Muscle layer of duodenum (tissue), 2 donors: ENCODE data around the gene FAM83C.
"Not testable (repeated sequence)": the region's sequence is repeated elsewhere in the genome, so short reads cannot be mapped to it uniquely, and the experiment has no call there.

ENCODE experiments used
- H3K27ac ChIP-seq: one replicate; pipeline ENCODE4 v1.7.0; 2013; ENCODE audit warnings: mild to moderate bottlenecking, low read length
- H3K27me3 ChIP-seq: one replicate; pipeline ENCODE4 v1.7.0; 2013; ENCODE audit warnings: low read depth, mild to moderate bottlenecking, control low read depth, low read length
- H3K36me3 ChIP-seq, 2 donors: one replicate each; pipeline ENCODE4 v1.7.0; 2013; ENCODE audit warnings: low read length in 2 of 2, control low read depth in 1 of 2, mild to moderate bottlenecking in 1 of 2; ENCODE audit not compliant: insufficient read depth in 2 of 2, control insufficient read depth in 1 of 2
- H3K4me1 ChIP-seq, 2 donors: one replicate each; pipeline ENCODE4 v1.7.0; 2013; ENCODE audit warnings: low read length in 2 of 2, mild to moderate bottlenecking in 2 of 2, control low read depth in 1 of 2, moderate library complexity in 1 of 2; ENCODE audit not compliant: insufficient read depth in 2 of 2, control insufficient read depth in 1 of 2
- H3K4me3 ChIP-seq, 2 donors: one replicate each; pipeline ENCODE4 v1.7.0; 2013; ENCODE audit warnings: low read length in 2 of 2, low read depth in 1 of 2, mild to moderate bottlenecking in 1 of 2
- H3K9me3 ChIP-seq, 2 donors: one replicate each; pipeline ENCODE4 v1.7.0; 2013; ENCODE audit warnings: low read length in 2 of 2, control low read depth in 1 of 2, mild to moderate bottlenecking in 1 of 2; ENCODE audit not compliant: control insufficient read depth in 1 of 2
- donor health status: healthy.

Gene FAM83C

DNA sequence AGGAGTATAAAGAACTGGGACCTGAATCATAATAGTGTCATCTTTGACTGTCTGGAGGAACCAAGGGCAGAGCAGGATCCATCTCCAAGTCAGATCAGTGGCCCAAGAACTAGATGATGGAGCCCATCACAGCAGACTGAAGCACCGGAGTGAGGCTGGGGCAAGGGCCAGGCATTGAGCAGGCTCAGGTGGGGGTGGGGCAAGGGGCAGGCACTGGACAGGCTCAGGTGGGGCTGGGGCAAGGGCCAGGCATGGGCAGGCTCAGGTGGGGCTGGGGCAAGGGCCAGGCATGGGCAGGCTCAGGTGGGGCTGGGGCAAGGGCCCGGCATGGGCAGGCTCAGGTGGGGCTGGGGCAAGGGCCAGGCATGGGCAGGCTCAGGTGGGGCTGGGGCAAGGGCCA is 39.6 kb downstream of the FAM83C start:
- not testable (repeated sequence) for H3K4me1 ChIP-seq, H3K9me3 ChIP-seq, H3K27me3 ChIP-seq, H3K36me3 ChIP-seq, H3K4me3 ChIP-seq, H3K27ac ChIP-seq

DNA sequence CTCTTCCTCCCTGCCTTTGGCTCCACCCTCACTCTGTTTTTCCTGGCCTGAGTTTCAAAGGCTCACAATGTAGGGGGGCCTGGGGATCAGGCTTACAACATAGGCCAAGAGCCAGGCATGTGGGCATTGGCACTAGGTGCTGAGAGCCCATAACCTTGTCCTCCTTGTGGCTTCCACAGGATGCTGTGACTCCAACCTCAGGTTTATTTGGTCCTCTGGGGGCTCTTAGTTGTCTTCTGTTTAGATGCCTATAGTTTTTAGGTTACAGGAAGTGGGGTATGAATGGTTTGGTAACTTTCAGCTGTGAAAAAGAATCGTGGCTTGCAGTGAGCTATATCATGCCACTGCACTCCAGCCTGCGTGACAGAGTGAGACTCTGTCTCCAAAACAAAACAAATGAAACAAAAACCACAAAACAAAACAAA is 40.2 kb downstream of the FAM83C start:
- no peaks in the 10 kb centered on the region for H3K27me3 ChIP-seq
- H3K4me3 ChIP-seq: no peak overlapping the region
- no peaks in the 10 kb centered on the region for H3K9me3 ChIP-seq

GRCh38 chr20:35251613-35251940 is 40.6 kb downstream of the FAM83C start:
- H3K27me3 ChIP-seq: no peaks in the 10 kb centered on the region
- H3K4me1 ChIP-seq: no peaks in the 10 kb centered on the region
- H3K4me3 ChIP-seq: no peak overlapping the region
- H3K9me3 ChIP-seq: no peaks in the 10 kb centered on the region
- H3K36me3 ChIP-seq: peaks cover 0 to 11% of the 10 kb centered on the region in 2 donors
- no peak overlapping the region for H3K27ac ChIP-seq

More for the DNA sequence above, 40.2 kb downstream of the FAM83C start:
- Histone ChIP-seq H3K36me3 (peaks cover 0 to 11% of the 10 kb centered on the region in 2 donors), H3K27ac (no peak overlapping the region), H3K4me1 (no peaks in the 10 kb centered on the region)

DNA sequence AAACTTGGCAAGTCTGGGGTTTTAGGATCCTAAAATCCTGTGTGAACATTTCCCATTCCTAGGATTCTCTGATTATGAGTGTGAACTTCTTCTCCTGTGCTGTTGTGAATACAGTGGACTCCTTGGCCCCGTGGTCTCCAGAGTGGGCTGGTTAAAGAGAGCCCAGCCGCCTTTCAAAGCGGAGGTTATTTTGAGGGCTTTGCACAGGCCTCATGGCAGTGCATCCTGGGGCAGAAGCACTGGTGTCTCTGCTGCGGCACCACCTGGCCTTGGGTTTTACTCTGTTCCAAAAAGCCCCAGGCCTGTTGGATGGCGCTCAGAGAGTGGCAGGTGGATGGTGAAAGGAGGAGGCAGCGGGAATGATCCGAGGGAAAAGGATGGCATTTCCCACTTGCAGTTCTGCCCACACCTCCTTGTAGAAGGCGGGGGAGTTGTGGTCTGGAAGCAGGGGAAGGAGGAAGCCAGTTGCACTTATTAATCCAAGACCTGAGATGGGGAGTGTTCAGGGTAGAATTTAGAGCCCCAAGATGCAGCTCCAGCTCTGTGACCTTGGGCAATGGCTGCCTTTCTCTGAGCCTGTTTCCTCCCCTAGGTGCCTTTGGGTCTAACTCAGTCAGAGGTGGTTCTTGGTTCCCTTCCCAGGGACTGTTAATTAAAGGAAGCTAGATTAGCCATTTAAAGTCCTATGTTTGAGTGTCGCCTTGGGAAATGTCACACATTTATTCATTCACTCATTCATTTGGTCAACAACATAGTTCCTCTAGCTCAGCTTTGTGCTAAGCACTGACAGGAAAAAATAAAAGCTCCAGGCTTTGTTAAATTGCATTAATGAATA is 43.4 kb downstream of the FAM83C start:
- no peaks in the 10 kb centered on the region for H3K4me1 ChIP-seq
- H3K36me3 ChIP-seq: peaks cover 0 to 6% of the 10 kb centered on the region in 2 donors

GRCh38 chr20:35246723-35247122 is 45.5 kb downstream of the FAM83C start:
- Histone ChIP-seq H3K27me3 (no peaks in the 10 kb centered on the region), H3K4me1 (no peaks in the 10 kb centered on the region), H3K4me3 (no peak overlapping the region), H3K27ac (no peak overlapping the region), H3K9me3 (no peaks in the 10 kb centered on the region), H3K36me3 (peaks cover 0 to 6% of the 10 kb centered on the region in 2 donors)

More for the DNA sequence above, 43.4 kb downstream of the FAM83C start:
- H3K4me3 ChIP-seq: no peak overlapping the region
- H3K27ac ChIP-seq: no peak overlapping the region
- no peaks in the 10 kb centered on the region for H3K27me3 ChIP-seq
- no peaks in the 10 kb centered on the region for H3K9me3 ChIP-seq

GRCh38 chr20:35243986-35244385 is 48.2 kb downstream of the FAM83C start:
- no peaks in the 10 kb centered on the region for H3K4me1 ChIP-seq
- peaks cover 0 to 6% of the 10 kb centered on the region in 2 donors for H3K36me3 ChIP-seq
- H3K27ac ChIP-seq: no peak overlapping the region
- H3K27me3 ChIP-seq: no peaks in the 10 kb centered on the region
- H3K9me3 ChIP-seq: no peaks in the 10 kb centered on the region
- H3K4me3 ChIP-seq: no peak overlapping the region

GRCh38 chr20:35243317-35243716 is 48.9 kb downstream of the FAM83C start:
- no peaks in the 10 kb centered on the region for H3K4me1 ChIP-seq
- peaks cover 0 to 6% of the 10 kb centered on the region in 2 donors for H3K36me3 ChIP-seq
- H3K4me3 ChIP-seq: no peak overlapping the region
- no peak overlapping the region for H3K27ac ChIP-seq
- H3K9me3 ChIP-seq: no peaks in the 10 kb centered on the region
- no peaks in the 10 kb centered on the region for H3K27me3 ChIP-seq

DNA sequence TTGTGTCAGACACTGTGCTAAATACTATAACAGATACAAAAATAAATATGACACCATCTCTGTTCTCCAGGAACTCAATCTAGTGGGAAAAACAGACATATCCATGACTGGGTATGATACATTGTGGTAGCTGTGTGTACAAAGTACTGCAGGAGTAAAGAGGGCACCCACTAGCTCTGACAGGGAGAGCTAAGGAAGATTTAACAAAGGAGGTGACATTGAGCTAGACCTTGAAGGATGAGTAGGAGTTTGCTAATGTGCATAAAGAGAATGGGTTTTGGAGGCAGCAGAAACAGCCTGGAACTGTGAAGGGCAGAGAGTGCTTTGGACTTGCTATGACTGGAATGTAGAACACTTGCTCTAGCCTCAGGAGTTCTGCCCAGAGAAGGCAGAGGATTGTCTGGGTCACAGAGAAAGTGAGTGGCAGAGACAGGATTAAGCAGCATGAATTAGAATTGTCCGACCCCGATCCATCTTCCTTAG is 51.4 kb downstream of the FAM83C start:
- Histone ChIP-seq H3K9me3 (no peaks in the 10 kb centered on the region), H3K27ac (no peak overlapping the region), H3K4me3 (no peak overlapping the region), H3K27me3 (no peaks in the 10 kb centered on the region), H3K36me3 (peaks cover 0 to 6% of the 10 kb centered on the region in 2 donors), H3K4me1 (no peaks in the 10 kb centered on the region)

- Histone ChIP-seq H3K9me3 (no peaks in the 10 kb centered on the region), H3K27me3 (no peaks in the 10 kb centered on the region), H3K4me1 (no peaks in the 10 kb centered on the region), H3K4me3 (no peak overlapping the region), H3K27ac (no peak overlapping the region), H3K36me3 (peaks cover 0 to 6% of the 10 kb centered on the region in 2 donors)
Measured at GRCh38 chr20:35240083-35240810, 52.0 kb downstream of the FAM83C start.

DNA sequence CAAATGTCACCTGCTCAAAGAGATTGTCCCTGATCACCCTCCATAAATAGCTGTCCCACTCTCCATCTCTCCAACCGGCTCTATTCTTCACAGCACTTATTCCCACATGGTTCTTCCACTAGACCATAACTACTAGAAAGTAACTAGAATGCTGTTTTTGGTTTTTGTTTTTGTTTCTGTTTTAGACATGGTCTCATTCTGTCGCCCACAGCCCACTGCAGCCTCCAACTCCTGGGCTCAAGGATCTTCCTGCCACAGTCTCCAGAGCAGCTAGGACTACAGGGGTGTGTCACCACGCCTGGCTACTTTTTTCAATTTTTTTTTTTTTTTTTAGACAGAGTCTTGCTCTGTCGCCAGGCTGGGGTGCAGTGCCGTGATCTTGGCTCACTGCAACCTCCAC is 53.5 kb downstream of the FAM83C start:
- H3K36me3 ChIP-seq: peaks cover 0 to 14% of the 10 kb centered on the region in 2 donors
- no peaks in the 10 kb centered on the region for H3K27me3 ChIP-seq
- H3K4me1 ChIP-seq: no peaks in the 10 kb centered on the region
- no peaks in the 10 kb centered on the region for H3K9me3 ChIP-seq
- H3K4me3 ChIP-seq: no peak overlapping the region
- H3K27ac ChIP-seq: no peak overlapping the region

DNA sequence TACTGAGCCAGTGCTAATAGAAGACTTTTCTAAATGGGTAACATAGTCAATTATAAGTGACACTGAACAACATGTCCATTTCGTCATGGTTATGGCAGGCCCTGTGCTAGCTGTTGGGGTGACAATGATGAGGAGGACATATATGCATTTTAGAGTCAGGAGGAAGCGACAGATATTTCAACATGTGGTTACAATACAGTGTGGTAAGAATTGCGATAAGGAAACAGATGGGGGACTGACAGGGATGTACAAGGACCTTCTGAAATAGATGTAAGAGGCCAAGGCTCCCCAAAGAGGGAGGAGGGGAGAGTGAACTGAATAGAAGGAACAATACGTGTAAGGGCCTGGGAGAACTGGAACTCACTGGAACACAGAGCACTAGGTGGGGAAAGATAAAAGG is 54.1 kb downstream of the FAM83C start:
- H3K4me1 ChIP-seq: no peaks in the 10 kb centered on the region
- no peaks in the 10 kb centered on the region for H3K9me3 ChIP-seq
- H3K36me3 ChIP-seq: peaks cover 0 to 14% of the 10 kb centered on the region in 2 donors
- H3K27me3 ChIP-seq: no peaks in the 10 kb centered on the region
- no peak overlapping the region for H3K27ac ChIP-seq
- no peak overlapping the region for H3K4me3 ChIP-seq
